Subcutaneous adipose tissue (tissue), 4 donors: Measurements from ENCODE around the gene FCGBP. TPM values are rescaled to one million over a fixed set of nuclear protein-coding genes. Genes with fewer than 3 reads are reported as not detected.

Source experiments
- total RNA-seq, 4 donors: library from RNA; depleted of rRNA; stranded (reverse); fragments of >200 nt; gene quantifications; one replicate each; pipeline ENCODE4 v1.1.0, GENCODE V29; 2016
- TF ChIP-seq, protein P1 (sequence below): fragments of 450-650 bp; IDR thresholded peaks from one replicate; pipeline ENCODE4 v1.5.1; 2016; ENCODE audit warnings: low read depth, mild to moderate bottlenecking, control low read depth, antibody characterized with exemption, moderate library complexity

Gene FCGBP
- total RNA-seq, 4 donors from 2014 or later: 11.9 to 321 (median 115) TPM

DNA sequence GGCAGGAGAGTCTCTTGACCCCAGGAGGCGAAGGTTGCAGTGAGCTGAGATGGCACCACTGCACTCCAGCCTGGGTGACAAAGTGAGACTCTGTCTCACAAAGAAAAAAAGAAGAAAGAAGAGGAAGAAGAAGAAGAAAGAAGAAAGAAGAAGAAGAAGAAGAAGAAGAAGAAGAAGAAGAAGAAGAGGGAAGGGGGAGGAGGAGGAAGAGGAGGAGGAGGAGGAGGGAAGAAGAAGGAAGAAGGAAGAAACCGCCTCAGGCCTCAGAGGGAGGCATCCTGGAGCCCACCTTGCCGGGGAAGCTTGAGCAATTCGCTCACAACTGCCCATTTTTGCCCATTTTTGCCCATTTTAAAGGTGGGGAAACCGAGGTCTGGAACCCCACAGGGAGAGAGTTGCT is 9.5 kb downstream of the FCGBP start:
- TF ChIP-seq, protein P1, sequence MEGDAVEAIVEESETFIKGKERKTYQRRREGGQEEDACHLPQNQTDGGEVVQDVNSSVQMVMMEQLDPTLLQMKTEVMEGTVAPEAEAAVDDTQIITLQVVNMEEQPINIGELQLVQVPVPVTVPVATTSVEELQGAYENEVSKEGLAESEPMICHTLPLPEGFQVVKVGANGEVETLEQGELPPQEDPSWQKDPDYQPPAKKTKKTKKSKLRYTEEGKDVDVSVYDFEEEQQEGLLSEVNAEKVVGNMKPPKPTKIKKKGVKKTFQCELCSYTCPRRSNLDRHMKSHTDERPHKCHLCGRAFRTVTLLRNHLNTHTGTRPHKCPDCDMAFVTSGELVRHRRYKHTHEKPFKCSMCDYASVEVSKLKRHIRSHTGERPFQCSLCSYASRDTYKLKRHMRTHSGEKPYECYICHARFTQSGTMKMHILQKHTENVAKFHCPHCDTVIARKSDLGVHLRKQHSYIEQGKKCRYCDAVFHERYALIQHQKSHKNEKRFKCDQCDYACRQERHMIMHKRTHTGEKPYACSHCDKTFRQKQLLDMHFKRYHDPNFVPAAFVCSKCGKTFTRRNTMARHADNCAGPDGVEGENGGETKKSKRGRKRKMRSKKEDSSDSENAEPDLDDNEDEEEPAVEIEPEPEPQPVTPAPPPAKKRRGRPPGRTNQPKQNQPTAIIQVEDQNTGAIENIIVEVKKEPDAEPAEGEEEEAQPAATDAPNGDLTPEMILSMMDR: no peak

DNA sequence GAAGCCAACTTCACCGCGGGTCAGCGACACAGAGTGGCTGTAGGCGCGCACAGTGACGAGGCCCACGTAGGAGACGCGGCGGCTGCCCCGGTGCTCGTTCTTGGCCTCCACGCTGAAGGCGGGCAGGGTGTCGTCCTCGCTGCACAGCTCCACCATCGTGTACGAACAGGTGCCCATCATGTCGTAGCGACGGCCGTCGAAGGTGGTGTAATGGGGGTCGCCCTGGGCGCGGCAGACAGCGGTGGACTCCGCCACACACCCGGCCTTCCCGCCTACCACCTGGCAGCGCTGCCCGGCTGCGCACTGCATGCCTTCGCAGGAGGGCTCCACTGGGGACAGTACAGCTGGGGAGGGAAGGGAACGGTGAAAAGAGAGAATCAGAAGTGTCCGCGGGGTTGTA is 10.0 kb downstream of the FCGBP start:
- TF ChIP-seq, protein P1: no peak

DNA sequence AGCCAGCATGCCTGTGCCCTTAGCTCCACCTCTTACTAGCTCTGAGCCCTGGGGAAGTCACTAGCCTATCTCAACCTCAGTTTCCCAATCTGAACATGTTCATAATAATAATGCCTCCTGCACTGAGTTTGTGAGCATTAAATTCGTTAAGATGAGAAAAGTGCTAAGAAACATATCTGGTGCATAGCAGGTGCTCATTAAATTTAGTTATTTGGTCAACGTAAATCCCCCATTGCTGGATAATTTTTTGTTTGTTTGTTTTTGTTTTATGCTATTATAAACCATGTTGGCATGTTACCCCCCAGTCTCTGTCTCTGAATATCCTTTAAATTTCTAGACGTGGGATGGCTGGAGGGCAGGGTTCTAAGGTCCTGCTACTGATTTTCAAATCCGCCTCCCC is 10.6 kb downstream of the FCGBP start:
- TF ChIP-seq, protein P1: no peak

DNA sequence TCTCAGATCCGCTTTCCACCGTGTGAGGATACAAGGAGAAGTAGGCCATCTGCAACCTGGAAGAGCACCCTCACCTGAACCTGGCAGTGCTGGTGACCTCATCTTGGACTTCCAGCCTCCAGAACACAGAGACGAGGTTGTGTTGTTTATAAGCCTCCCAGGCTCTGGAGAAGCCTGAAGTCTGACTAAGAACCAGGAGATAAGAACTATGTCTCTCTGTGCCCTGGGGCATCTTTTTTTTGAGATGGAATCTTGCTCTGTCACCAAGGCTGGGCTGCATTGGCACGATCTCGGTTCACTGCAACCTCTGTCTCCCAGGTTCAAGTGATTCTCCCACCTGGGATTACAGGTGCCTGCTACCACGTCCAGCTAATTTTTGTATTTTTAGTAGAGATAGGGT is 14.5 kb downstream of the FCGBP start:
- TF ChIP-seq, protein P1: no peak

DNA sequence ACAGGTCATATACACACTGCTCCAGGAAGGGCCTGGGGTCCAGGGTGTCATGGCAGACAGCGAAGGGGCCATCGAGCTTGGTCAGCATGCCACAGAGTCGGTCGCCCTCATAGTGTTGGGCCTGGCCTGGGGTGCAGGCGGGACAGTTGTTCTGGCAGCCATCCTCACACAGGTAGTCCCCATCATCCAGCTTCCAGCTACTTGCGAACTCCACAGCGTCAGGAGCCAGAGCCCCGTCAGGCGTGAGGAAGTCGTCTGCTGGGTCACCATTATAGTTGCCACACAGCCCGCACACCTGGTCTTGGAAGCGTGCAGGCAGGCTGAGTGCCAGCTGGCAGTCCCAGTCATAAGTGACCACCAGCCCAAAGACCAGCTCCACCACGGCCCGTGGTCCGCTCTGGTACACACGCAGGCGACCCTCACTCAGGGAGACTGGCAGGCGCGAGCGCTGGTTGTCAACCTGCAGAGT is 16.2 kb downstream of the FCGBP start:
- TF ChIP-seq, protein P1: no peak

DNA sequence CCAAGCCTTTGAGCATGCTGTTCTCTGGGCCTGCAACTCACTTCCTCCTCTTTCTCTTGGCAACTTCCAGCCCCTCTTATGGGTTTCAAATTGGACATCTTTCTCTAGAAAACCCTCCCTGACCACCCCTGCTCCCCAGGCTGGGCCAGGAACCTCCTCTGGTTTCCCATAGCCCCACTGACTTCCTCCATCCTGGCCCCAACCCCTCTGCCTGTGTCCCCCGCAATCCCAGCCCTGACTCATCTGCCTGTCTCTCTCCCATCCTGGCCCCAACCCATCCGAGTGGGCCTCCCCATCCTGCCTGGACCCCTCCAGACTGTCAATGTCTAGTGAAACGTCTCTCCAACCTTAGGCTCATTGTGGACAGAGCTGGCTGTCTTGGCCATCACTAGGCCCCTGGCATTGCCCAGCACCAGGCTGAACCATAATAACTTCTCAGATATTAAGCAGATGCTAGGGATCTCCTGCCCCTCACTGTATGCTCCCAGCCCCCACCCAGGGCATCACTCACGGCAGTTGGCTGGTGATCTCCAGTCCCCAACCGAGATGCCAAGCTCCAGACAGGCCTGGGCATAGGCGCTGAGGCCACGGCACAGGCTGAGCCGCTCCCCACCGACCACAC is 16.8 kb downstream of the FCGBP start:
- TF ChIP-seq, protein P1: no peak

DNA sequence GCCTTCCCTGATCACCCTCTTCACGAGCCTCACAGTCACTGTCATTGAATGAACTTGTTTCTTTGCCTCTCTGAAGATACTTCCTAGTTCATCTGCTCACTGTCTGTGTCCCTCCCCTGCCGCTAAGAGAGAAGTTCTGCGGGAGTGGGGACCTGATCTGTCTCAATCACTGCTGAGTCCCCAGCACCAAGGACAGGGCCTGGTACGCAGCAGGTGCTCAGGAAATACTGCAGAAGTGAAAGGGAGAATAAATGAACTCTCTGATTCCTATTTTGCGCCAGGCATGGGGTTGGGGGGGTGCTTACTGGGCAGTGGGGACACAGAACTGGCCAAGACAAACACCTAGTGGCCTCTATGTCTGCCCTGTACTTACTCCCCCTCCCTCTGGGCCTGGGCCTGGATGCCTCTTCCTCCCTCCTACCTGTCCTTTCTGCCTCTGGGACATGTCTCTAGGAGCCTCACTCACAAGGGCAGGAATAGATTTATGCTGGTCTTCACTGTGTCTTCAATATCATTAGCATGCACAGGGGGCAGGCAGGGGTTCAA is 17.5 kb downstream of the FCGBP start:
- TF ChIP-seq, protein P1: no peak
